ENCODE measurements around the gene L1CAM.

DNA sequence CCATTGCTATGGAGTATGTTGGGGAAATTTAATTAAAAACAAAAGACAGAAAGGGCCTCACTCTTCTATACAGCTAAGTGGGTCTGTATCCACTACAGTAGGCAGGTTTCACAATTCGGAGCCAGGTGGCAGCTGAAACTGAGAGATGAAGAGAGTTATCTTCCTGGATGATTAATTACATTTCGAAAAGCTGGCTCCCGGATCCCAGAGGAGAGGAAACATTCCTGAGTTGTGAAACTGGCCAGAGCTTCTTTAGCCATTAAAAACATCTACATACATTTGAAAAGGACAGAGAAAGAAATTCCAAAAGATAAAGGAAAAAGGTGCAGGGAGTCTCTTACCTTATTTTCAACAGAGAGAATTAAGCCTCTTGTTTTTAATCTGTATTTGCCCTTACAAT, 40.1 kb downstream of the L1CAM start:
- TF ChIP-seq, protein P1, sequence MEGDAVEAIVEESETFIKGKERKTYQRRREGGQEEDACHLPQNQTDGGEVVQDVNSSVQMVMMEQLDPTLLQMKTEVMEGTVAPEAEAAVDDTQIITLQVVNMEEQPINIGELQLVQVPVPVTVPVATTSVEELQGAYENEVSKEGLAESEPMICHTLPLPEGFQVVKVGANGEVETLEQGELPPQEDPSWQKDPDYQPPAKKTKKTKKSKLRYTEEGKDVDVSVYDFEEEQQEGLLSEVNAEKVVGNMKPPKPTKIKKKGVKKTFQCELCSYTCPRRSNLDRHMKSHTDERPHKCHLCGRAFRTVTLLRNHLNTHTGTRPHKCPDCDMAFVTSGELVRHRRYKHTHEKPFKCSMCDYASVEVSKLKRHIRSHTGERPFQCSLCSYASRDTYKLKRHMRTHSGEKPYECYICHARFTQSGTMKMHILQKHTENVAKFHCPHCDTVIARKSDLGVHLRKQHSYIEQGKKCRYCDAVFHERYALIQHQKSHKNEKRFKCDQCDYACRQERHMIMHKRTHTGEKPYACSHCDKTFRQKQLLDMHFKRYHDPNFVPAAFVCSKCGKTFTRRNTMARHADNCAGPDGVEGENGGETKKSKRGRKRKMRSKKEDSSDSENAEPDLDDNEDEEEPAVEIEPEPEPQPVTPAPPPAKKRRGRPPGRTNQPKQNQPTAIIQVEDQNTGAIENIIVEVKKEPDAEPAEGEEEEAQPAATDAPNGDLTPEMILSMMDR (conservative IDR thresholded peaks at IDR 0.05; ENCODE audit: low read depth, low read length) = no peak
- TF ChIP-seq EZH2 (IDR thresholded peaks at IDR 0.05; ENCODE audit: borderline replicate concordance, low read depth, low read length, poor library complexity, severe bottlenecking) = no peak

Measured in A673 (cell line).